DMS153 (cell line): Measurements from ENCODE around the gene INPP5A.
"Not testable (repeated sequence)": the region's sequence is repeated elsewhere in the genome, so short reads cannot be mapped to it uniquely, and the experiment has no call there.

Experiments used
- DNase-seq: peaks from one replicate; lab custom pipeline; 2025; lab: John Stamatoyannopoulos, UW

The INPP5A gene

GRCh38 chr10:132725202-132725601 is 187.6 kb downstream of the INPP5A start:
- DNase-seq, result no peak

- DNase-seq, result no peak
Measured at GRCh38 chr10:132726194-132726593, 188.6 kb downstream of the INPP5A start.

DNA sequence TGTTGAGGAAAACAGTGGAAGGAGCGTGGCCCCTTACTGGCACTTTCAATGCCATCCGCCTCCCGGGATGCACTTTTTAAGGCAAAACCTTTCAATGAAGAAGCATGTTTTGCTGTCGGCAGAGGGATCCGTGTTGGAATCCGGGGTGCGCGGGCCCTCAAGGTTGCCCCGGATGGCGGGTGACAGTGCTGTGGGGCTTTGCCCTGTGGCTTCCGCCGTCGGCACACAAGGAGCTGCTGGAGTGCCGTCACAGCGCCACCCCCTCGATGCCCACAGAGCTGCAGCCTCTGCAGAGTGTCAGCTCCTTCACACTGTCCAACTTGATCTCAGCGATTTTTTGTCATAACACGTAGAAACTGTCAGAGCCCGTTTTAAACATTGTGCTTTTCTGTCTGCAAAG is 189.4 kb downstream of the INPP5A start:
- no peak for DNase-seq

GRCh38 chr10:132727411-132727810 is 189.8 kb downstream of the INPP5A start:
- no peak for DNase-seq

GRCh38 chr10:132728321-132728720 is 190.7 kb downstream of the INPP5A start:
- DNase-seq, result peak; percentile 81

- DNase-seq, result no peak
Measured at GRCh38 chr10:132728741-132729140, 191.2 kb downstream of the INPP5A start.

DNA sequence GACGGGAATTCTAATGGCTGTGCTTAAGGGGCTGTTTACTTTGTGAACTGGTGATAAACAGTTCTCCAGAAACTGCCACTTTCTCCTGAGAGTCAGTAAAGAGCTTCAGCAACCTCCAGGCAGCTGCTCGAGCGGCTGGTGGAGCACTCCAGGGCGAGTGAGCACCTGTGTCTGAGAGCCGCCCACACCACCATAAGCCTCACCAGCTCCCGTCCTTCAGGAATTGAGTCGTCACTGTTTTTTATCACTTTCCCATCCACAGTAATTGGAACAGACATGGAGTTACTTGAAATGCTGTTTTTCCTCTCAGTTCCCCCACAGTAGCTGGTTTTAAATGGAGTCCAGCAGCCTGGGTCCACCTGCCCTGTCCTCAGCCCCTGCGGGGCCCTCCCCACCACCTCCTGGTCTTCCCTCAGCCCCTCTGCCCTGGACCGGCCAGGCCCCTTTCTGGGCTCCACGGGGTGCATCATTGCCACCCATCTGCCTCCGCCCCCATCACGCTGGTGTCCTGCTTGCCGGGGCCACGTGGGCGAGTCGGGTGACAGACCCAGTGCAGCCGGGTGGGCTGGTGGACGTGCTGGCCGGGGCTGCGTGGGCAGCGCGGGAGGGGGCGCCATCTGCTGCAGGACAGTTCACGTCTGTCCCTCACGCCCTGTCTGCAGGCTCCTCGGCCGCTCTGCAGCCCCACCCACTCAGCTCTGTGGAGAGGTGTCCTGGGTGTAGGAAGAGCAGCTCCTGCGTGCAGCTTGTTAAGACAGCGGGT is 192.4 kb downstream of the INPP5A start:
- no peak for DNase-seq

DNA sequence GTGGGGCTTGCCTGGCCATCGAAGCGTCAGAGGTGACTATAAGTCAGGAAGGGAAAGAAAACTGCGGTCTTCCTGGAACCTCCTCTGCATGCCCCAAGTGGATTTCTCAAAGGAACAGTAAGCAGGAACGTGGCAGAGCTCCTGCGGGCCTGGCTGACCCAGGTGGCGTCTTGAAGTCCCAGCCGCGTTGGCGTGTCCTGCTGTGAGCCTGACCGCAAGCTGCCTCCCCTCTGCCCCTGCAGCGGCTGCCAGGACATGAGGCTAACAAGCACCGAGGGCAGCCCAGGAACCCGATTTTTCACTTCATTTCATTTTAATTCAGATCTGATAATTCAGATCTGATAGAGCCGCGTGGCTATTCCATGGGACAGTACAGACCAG is 193.0 kb downstream of the INPP5A start:
- no peak for DNase-seq

DNA sequence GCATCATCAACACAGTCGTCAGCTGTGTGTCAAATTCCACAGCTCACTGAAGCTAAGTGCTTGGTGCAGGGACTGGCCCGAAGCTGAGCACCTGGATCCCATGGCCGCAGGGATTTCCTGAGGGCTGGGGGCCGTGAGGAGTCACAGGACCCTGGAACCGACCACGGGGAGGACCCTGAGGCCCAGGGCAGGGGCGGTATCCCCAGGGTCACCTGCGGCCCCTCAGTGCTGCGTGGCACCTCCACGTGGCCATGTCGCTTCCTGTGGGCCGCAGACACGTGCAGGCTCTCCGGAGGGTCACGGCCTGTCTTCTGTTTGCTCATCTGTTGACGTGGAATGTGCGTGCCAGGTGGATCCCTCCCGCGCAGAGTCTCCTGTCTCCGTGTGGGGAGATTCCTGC is 194.9 kb downstream of the INPP5A start:
- no peak for DNase-seq

GRCh38 chr10:132733926-132734325 is 196.3 kb downstream of the INPP5A start:
- DNase-seq, result no peak

DNA sequence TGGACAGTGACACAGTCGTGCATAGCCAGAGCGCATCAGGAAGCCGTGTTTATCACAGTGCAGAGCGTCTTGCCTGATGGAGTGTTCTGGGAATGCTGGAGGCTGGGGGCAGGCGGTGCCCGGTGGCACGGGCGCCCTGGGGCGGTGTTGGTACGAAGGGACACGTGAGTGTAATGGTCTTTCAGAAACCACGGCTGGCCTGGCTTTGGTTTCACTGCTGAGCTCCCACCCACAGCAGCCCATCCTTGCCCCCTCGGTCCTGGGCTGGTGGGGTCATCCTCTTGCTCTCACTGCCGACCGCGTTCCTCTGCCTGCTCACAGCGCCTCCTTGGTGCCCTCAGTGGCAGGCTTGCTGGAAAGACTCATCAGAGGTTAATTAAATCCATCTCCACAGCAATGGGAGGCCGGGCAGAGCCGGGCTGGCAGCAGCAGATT is 197.8 kb downstream of the INPP5A start:
- no peak for DNase-seq

DNA sequence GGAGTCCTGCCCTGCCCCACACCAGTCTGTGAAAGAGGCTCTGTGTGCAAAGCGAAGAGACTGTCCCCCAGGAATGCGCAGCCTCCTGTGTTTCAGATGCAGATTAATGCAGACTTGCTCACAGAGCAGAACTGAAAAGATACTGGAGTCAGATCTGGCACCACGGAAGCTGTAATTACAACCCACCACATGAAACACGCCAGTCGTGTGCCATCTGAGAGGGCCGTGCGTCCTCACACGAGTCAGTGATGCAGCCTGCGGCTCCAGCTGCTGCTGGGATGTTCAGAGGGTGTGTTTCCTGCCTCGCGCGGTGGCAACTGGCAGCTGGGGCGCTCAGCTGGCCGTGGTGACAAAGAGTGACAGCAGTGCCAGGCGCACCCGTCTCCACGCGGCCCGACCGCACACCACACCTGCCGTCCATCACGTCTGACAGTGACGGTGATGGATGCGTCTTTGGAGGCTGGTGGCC is 198.4 kb downstream of the INPP5A start:
- no peak for DNase-seq

DNA sequence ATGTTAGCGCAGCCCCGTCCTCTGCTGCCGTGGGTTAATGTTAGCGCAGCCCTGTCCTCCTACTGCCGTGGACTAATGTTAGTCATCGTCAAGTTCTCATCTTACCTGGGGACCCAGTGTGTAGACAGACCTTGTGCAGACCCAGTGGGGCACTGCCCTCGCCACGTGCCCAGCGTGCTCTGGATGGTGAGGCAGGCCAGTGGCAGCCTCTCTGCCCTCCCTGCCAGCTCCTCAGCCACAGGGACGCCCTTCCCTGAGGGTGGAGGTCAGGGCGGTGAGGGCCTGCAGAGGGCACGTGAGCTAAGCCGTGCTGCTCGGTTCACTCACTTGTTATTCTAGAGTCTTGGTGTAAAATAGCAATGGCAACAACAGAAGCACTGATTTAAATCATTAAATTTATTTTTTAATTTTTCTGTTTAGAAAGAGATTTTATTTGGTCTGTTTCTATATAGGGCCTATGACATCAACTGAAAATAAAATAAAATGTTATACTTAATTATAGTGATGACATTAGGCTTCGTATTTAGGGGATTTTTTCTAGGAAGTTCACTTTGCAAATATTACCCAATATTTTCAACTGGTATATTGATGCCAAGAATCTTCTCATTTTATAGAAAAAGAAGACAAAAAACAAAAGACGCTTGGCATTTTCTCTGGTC is 199.9 kb downstream of the INPP5A start:
- no peak for DNase-seq

DNA sequence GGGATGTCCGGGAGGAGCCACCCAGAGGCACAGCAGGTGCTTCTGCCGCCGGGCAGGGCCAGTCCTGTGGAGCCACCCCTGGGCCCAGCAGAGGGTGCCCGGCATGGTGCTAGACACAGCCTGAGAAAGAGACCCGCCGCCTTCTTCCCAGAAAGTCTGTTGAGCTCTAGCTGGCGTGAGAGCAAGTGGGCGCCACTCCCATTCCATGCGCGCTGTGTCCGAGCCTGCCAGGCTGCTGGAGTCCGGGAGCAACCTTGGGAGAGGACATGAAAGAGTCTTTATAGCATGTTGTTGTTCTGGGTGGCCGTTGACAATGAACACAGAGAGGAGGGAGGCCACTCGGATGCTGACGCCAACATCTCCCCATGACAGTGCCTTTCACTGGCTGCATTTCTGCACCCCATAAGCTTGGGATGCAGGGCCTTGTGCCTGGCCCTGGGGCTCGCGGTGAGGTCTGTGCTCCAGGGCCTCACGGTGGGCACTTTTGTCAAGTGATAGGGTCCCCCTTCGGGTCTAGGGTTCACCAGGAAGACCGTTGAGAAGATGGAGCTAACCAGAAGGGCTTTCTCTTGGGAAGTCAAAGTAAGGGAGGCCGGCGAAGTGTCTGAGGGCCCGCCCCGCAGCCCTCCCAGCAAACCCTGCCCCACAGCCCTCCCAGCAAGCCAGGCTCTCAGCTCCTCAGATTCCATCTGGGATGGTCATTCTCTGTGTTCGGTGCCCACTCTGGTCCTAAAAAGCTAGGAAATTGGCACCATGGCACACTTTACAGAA is 201.1 kb downstream of the INPP5A start:
- no peak for DNase-seq

DNA sequence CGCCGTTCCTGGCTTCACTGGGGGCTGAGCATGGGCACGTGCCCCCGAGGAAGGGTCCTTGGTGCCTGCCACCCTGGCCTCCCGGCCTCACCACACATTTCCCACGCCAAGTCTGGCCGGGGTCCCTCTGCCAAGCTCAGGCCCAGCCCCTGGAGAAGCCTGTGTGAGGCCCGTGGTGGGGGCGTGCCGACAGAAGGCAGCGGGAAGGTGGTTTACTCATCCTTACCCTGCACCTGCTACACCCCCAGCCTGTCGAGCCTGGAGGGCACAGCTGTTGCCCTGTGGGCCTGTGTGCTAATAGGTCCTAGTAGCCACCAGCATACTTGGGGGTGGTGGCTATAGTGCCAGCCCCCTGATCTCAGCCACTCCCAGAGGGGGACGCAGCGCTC is 201.6 kb downstream of the INPP5A start:
- no peak for DNase-seq

GRCh38 chr10:132740588-132740987 is 203.0 kb downstream of the INPP5A start:
- DNase-seq, result no peak

DNA sequence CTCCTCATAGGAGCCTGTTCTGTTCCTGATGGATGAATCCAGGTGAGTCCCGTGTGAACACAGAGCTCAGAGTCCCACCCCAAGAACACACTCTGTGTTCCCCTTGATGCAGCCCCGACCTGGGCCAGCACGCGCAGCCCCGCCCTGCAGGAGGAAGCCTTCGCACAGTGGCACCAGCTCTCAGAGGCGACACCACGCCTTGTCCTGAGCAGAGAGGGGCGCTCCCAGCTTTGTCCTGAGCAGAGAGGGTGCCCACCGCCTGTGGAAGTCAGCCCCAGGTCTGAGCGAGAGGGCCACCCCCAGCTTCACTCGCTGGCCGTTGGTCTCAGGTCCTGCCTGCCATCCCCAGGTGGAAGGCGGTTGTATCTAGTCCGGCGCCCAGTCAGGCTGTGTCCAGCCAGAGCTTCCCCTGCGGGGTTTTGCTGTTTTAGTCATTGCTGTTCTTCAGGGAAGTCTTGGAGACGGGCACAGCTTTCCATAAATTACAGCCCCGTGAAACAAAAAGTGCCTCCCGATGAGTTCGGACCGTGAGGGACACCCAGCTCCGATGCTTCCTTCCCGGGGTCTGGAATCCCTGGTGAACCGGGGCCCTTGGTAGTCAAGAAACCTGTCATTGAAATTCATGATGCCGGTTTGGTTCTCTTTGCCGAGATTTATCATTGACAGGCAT is 204.7 kb downstream of the INPP5A start:
- no peak for DNase-seq

GRCh38 chr10:132742837-132743194 is 205.2 kb downstream of the INPP5A start:
- no peak for DNase-seq

DNA sequence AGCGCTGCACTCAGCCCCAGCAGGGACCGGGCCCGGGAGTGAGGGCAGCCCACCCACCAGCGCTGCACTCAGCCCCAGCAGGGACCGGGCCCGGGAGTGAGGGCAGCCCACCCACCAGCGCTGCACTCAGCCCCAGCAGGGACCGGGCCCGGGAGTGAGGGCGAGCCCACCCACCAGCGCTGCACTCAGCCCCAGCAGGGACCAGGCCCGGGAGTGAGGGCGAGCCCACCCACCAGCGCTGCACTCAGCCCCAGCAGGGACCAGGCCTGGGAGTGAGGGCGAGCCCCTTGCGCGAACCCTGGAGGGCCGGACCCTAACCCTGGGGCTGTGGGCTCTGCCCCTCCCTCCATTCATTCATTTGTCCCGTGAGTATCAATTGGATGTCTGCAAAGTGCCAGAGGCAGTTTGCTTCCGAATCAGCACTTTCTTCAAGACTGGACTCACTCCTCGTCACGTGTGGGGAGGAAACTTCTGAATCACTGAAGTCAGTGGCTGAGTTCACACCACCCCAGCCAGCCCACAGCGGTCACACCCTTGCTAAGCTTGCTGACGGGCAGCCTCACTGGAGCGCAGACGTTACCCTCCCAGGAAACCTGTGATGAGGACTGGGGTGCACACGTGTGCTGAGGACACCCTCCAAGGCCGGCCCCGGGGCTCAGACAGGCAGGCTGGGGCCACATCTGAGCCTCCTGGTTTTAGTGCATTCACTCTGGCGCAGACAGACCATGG is 205.8 kb downstream of the INPP5A start:
- DNase-seq, result not testable (repeated sequence)

DNA sequence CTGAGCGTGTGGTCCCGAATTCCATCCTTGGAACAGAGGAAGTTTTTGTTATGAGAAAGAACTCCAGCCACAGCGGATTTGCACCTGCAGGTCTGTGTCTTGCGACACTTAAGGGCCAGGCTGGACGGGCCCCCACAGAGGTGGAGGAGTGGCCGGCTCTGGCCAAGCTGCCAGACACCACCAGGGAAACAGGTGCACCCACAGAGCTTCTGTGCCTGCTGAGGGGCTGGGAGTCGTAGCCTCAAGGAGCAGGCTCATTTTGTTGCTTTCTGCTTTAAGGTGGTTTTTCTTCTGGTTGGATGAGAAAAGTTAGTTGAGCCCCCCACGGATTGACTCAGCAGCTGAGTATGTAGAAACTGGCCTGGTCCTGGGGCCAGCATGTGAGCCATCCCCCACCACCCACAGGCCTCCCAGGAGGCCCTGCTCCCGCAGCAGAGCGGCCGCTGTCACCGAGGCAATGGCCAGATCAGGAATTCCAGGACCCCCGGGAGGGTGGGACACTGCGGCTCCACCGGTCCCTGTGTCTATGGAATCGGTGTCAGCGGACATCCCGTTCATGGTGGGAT is 206.4 kb downstream of the INPP5A start:
- DNase-seq, result no peak

DNA sequence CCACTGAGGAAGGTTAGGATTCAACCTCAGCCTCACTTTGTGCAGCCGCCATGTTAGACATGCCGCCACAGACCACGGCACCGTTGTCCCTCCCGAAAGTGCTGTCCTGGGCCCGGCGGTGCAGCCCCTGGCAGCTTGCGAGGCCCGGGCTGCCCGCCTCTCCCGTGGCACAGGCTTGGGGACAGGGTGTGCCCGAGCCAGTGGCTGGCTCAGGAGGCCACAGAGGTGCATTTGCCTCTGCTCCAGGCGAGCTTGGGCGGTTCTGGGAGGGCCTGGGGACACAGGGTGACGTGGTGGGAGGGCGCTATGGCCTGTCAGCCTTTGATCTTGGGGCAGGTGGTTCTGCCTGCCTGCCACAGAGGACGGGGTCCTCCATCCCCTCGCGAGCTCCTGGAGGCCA is 207.3 kb downstream of the INPP5A start:
- DNase-seq, result no peak
